RPMI8226 (cell line): ENCODE data around the gene SLC29A1.
"Not testable (repeated sequence)": the region's sequence is repeated elsewhere in the genome, so short reads cannot be mapped to it uniquely, and the experiment has no call there.

Experiments
- DNase-seq: peaks from one replicate; pipeline ENCODE4 v3.0.0-alpha.2; 2015

SLC29A1 gene

GRCh38 chr6:44224029-44224964 is 902 bp downstream of the SLC29A1 start:
- DNase-seq = peak; percentile 55

GRCh38 chr6:44224965-44225305 is 1.5 kb downstream of the SLC29A1 start:
- no peak for DNase-seq

DNA sequence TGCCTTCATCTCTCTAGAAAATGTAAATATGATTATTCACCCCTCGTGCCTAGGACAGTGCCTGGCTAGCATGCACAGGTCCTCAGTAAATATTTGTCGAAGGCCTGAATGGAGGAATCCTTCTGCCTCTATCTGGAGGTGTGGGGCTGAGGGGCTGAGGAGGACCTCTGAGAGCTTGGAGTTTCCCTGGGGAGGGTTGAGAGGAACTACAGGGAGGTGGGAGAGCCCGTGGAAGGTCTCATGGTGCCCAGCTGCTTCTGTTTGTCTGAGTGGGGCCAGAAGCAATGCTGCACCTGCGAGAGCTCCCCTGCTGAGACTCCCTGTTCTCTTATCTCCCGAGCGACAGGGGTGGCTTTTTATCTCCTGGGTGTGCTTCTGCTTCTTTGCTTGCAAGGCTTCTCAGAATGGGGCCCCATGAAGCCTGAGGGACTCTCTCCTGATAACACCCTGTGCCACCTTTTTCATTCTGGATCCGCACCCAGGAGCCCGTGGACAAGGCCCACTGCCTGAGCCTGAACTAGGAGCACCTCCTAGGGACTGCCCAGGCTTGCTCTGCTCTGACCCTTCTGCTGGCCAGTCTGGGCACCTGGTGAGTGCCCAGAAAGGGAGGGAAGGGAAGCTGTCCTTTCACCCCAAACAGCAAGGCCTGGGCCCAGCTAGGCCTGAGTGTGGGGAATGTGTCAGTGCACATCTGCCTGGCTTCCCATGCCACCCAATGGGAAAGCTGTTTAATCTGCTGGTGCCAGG is 2.4 kb downstream of the SLC29A1 start:
- DNase-seq = no peak

DNA sequence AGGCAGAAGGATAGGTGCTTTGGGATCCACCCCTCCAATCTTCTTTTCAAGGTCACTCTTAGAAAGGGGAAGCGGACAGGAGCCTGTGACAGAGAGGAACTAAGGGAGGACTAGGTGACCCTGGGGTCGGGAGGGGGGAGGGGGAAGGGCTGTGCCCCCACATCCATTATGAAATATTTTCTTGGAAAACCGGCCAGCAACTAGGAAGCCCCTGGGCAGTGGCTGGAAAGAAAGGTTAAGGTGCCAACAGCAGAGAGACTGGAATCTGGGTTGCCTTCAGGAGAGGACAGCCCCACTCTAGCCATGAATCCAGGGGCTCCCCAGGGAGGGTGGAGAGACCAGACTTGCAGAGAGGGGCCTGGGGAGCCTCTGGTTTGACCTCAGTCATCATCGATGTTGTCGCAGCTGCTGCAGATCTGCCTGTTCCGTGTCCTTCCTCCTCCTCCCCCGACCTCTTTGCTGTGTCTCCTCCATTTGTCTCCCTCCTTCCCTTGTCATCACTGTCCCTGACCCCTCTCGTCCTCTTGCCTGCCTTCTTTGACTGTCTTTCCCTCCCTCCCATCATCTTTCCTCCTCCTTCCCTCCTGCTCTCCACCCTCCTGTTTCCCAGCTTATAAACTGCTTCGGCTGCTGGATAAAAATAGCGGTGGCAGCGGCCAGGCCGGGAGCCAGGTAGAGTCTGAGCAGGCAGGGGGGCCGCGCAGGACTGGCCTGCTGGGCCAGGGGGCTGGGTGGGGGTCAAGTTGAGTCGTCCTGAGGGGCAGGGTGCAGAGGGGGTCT is 3.2 kb downstream of the SLC29A1 start:
- no peak for DNase-seq

- DNase-seq = no peak
These were observed 3.9 kb downstream of the SLC29A1 start for GRCh38 chr6:44227148-44227793.

GRCh38 chr6:44228031-44228430 is 4.6 kb downstream of the SLC29A1 start:
- no peak for DNase-seq

GRCh38 chr6:44228433-44228832 is 5.0 kb downstream of the SLC29A1 start:
- no peak for DNase-seq

GRCh38 chr6:44228836-44229235 is 5.4 kb downstream of the SLC29A1 start:
- no peak for DNase-seq

DNA sequence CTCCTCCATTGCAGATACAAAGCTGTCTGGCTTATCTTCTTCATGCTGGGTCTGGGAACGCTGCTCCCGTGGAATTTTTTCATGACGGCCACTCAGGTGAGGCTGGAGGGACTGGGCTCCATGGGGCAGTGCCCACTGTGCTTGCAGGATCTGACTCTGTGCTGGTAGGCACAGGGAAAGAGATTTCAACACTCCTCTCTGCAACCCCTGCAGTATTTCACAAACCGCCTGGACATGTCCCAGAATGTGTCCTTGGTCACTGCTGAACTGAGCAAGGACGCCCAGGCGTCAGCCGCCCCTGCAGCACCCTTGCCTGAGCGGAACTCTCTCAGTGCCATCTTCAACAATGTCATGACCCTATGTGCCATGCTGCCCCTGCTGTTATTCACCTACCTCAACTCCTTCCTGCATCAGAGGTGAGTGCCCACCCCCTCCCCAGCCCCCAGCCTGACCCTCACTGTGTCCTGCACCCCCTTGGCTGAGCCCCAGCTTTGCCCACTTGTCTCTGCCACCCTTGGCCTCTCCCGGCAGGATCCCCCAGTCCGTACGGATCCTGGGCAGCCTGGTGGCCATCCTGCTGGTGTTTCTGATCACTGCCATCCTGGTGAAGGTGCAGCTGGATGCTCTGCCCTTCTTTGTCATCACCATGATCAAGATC is 6.1 kb downstream of the SLC29A1 start:
- DNase-seq = no peak

- DNase-seq = no peak
These were observed 6.8 kb downstream of the SLC29A1 start for GRCh38 chr6:44230034-44230675.

GRCh38 chr6:44231426-44231825 is 8.0 kb downstream of the SLC29A1 start:
- not testable (repeated sequence) for DNase-seq

GRCh38 chr6:44232676-44233566 is 9.5 kb downstream of the SLC29A1 start:
- DNase-seq = no peak

GRCh38 chr6:44233567-44234100 is 10.2 kb downstream of the SLC29A1 start:
- no peak for DNase-seq

- DNase-seq = no peak
These were observed 11.0 kb downstream of the SLC29A1 start for GRCh38 chr6:44234101-44235025.

- DNase-seq = no peak
These were observed 11.9 kb downstream of the SLC29A1 start for GRCh38 chr6:44235269-44235668.

GRCh38 chr6:44235891-44236516 is 12.6 kb downstream of the SLC29A1 start:
- no peak for DNase-seq

- peak; percentile 90 for DNase-seq
These were observed 13.8 kb downstream of the SLC29A1 start for GRCh38 chr6:44237021-44237812.
